GM12872 (cell line): ENCODE measurements around the gene DDC.
A peak's percentile ranks its signal among the peaks of the same experiment; 100 is the strongest.

Experiments
- TF ChIP-seq, protein P1 (sequence below): IDR thresholded peaks from 3 replicates; pipeline ENCODE4 v1.5.1; 2011; ENCODE audit warnings: low read depth, mild to moderate bottlenecking, low read length, moderate library complexity; ENCODE audit not compliant: insufficient read depth

DDC gene

DNA sequence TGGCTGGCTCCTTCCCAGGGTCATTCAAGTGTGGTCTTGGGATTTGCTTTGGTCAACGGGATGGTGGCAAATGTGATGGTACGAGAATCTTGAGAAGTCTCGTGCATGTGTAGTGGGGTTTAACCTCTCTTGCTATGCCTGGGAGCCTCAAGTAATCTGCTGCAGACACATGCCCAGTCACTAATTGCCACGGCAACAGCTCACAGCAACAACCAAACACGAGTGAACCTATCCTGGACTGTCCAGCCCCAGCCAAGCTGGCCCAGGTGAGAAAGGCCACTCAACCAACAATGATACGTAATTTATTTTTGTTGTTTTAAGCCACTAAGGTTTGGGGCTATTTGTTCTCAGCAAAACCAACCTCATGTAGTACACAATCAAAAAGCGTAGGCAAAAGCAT lies 38.1 kb upstream of the DDC start:
- TF ChIP-seq, protein P1, sequence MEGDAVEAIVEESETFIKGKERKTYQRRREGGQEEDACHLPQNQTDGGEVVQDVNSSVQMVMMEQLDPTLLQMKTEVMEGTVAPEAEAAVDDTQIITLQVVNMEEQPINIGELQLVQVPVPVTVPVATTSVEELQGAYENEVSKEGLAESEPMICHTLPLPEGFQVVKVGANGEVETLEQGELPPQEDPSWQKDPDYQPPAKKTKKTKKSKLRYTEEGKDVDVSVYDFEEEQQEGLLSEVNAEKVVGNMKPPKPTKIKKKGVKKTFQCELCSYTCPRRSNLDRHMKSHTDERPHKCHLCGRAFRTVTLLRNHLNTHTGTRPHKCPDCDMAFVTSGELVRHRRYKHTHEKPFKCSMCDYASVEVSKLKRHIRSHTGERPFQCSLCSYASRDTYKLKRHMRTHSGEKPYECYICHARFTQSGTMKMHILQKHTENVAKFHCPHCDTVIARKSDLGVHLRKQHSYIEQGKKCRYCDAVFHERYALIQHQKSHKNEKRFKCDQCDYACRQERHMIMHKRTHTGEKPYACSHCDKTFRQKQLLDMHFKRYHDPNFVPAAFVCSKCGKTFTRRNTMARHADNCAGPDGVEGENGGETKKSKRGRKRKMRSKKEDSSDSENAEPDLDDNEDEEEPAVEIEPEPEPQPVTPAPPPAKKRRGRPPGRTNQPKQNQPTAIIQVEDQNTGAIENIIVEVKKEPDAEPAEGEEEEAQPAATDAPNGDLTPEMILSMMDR = no peak

DNA sequence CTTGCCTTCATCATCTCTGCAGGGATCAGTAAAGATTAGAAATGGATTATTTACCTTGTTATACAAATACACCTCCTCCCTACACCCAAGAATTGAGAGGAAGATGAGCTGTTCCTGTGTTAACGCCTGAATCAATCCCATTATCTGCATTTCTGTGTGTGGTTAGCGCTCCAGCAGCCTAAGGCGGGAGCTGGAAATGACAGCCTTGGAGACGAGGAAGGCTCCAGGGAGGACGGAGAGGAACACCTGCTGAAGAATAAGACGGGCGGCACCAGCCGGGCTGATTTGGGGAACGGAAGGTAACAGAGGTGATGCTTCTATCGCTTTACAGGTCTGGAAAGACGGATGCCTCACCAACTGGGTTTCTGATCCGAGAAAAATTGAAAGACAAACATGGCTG lies 34.2 kb upstream of the DDC start:
- TF ChIP-seq, protein P1 = no peak

DNA sequence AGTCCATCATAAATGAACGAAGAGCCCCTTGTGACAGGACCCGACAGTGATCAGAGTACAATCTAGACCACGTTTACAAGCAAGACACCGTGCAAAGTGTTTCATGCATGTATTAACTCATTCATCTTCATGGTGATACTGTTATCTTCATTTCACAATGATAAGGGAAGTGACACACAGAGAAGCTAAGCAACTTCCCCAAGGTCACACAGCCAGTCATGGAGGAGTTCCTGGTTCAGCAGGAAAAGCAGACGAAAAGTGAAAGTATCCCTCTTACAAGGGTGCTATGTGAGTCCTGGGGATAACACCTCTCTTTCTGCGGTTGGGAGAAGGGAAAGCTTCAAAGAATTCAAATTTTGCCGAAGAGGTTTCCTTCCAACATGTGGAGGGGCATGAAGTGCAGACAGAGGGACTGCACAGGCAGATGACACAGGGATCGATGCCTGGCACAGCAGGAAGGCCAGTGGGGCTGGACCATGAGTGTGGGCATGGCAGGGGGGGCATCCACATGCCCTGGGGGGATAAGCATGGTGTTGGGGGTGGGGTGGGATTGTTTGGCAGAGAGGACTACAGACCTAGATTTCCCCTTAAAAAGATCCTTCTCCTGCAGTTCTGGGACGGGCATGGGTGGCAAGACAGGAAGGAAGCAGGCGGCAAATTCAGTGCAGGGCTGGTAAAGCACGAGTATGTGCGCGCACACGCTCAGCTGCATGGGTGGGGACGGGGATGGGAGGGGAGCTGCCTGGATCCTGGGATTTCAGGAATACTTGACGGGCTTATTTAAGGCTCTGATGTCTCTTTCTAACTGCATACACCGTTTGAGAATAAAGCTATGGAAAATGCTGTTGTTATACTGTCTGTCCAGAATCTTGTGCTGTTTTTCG lies 33.5 kb upstream of the DDC start:
- TF ChIP-seq, protein P1 = no peak

DNA sequence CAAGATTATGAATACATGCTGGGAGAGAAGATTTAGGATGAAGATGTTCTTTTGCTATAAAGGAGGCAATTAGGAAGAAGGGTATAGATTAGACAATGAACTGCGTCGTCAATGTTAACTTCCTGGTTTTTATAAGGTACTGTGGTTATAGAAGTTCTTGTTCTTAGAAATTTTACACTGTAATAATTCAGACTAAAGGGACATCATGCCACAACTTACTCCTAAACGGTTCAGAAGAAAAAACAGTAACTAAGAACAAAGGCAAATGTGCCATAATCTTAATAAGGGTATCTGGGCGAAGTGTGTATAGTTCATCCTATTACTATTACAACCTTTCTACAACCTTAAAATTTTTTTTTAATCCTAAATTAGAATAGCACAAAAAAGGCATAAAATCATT lies 31.3 kb upstream of the DDC start:
- TF ChIP-seq, protein P1 = no peak

DNA sequence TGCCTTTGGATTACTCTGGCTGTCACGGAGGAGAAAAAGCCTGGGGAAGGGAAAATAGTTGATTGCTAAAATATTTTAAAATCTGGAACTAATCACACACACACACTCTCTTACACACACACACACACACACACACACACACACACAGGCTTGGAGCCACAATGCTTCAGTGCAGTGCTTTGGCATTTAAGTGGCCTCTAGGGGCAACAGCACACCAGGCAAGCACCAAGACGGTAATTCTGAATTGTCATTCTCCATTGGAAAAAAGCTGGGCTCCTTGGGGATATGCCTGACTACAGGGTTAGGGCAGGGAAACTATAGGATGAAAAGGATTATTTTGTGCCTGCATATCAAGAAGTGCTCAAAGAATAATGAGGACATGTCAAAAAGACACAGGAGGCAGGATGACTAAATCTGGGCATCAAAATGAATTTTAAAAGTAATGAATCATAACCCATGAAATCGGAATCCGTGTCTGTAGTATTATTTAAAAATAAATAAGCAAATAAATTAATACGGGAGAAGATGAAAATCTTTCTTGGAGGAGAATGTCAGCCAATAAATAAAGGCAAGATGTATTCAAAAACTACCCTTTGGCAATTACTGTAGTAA lies 30.4 kb upstream of the DDC start:
- TF ChIP-seq, protein P1 = peak; percentile 74

DNA sequence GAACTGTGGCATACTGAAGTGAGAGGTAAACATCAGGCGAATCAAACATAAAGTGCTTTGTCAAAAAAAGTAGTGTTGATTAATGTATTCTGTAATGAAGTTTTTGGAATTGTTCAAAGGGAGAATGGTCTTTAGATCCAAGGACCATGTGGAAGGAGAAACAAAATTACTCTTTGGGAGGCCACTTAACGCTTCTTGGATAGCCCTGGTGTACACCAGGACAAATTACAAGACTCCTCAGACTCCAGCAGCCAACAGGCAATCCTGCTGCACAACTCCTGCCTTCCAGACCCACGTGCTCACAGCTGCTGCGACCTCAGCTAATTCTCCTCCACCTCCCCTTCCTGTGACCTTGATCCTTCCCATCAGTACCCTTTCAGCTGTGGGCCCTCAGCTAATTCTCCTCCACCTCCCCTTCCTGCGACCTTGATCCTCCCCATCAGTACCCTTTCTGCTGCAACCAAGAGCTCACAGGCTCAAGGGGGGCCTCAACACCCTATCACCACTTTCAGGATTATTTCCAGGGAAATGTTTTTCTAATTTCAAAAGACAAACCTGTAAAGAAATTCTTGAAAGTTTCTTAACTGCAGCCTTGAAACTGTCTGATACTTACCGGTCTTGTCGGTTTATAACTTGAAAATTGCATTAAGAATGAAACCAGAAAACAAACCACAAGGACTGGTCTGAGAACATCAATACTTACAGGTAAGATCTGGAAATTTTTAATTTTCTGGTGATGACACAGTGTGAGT lies 29.7 kb upstream of the DDC start:
- TF ChIP-seq, protein P1 = no peak

DNA sequence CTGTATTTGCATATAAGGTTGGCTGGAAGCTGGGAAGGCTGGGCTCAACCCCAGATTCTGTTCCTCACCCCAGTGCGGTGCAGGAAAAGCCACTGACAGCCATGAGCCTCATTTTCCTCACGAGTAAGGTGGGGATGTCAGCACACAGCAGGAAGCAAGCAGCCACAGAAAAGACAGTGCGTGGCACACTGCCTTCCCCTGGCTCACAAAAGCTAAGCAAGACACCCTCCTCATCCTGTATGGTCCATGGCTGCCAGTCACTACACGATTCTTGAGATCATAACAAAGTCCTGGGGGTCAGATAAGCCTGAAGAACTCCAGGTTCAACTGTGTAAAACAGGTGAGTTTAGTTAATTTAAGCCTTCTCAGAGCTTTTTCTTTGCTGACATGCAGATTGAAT lies 28.9 kb upstream of the DDC start:
- TF ChIP-seq, protein P1 = no peak
